GM12891 (cell line): ENCODE measurements around the gene PLXNB1.

Experiments
- POLR2A ChIP-seq: IDR thresholded peaks from 2 replicates; pipeline ENCODE4 v1.6.1; 2011; ENCODE audit warnings: low read depth, low read length, control low read depth
- POLR2AphosphoS5 ChIP-seq: IDR thresholded peaks from 2 replicates; pipeline ENCODE4 v1.6.1; 2011; ENCODE audit warnings: low read depth, low read length, control low read depth

DNA sequence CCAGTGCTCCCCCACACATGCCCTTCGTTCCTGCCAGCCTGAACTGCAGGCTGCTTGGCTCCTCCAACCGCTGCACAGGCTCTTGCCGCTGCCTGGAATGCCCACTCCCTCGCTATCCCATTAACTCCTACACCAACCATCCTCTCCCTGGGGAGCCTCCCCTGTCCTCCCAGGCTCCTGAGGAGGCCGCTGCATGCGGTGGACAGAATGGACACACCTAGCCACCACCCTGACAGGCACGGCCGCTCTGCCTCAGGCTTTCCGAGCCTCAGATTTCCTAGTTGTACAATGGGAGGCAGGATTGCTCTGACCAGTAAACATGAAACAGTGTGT is 2.3 kb downstream of the PLXNB1 start:
- TF ChIP-seq POLR2AphosphoS5 (no peak), POLR2A (no peak)
